Measurements from ENCODE around the gene SMYD4.

SMYD4 gene

GRCh38 chr17:1730326-1731193 is 99.1 kb downstream of the SMYD4 start:
- no peak for DNase-seq (ENCODE audit: low spot score)

DNA sequence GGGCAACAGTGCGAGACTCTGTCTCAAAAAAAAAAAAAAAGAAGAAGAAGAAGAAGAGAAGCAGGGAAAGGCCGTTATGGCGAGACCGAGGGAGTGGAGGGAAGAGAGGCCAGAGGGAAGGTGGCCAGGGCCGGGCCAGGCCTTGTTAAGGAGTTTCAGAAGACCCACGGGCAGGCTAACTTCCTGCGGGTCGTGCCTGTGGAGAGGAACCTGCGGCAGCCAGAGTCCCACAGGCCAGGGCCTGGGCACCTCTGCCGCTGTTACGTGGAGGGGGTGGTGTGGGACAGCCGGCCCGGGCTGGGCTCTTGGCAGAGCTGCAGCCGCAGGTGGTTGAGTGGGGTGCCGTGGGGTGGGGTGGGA is 99.8 kb downstream of the SMYD4 start:
- DNase-seq (ENCODE audit: low spot score) = no peak

Measured in ecto neural progenitor cell (in vitro differentiated cells).